ENCODE measurements around the gene TLR7. TPM values are rescaled to one million over a fixed set of nuclear protein-coding genes. Genes with fewer than 3 reads are reported as not detected.

Gene TLR7
- total and polyA plus RNA-seq, 8 donors = 0.05 to 5.1 (median 0.17) TPM

DNA sequence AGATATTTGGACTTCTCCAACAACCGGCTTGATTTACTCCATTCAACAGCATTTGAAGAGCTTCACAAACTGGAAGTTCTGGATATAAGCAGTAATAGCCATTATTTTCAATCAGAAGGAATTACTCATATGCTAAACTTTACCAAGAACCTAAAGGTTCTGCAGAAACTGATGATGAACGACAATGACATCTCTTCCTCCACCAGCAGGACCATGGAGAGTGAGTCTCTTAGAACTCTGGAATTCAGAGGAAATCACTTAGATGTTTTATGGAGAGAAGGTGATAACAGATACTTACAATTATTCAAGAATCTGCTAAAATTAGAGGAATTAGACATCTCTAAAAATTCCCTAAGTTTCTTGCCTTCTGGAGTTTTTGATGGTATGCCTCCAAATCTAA, 20.3 kb downstream of the TLR7 start:
- DNase-seq = no peak
- no peak overlapping the region for H3K27ac ChIP-seq
- TF ChIP-seq, protein P1, sequence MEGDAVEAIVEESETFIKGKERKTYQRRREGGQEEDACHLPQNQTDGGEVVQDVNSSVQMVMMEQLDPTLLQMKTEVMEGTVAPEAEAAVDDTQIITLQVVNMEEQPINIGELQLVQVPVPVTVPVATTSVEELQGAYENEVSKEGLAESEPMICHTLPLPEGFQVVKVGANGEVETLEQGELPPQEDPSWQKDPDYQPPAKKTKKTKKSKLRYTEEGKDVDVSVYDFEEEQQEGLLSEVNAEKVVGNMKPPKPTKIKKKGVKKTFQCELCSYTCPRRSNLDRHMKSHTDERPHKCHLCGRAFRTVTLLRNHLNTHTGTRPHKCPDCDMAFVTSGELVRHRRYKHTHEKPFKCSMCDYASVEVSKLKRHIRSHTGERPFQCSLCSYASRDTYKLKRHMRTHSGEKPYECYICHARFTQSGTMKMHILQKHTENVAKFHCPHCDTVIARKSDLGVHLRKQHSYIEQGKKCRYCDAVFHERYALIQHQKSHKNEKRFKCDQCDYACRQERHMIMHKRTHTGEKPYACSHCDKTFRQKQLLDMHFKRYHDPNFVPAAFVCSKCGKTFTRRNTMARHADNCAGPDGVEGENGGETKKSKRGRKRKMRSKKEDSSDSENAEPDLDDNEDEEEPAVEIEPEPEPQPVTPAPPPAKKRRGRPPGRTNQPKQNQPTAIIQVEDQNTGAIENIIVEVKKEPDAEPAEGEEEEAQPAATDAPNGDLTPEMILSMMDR (IDR thresholded peaks at IDR 0.05) = no peak
- WGBS, 2 donors = 63 to 70% methylated on average over 2 of the region's 2 CpGs
- no peaks in the 10 kb centered on the region for H3K36me3 ChIP-seq
- H3K9me3 ChIP-seq = no peaks in the 10 kb centered on the region
- intact Hi-C loops (cut with DNase I) = no loop called here
- H3K4me3 ChIP-seq = no peak overlapping the region
- no peak for ATAC-seq
- no peaks in the 10 kb centered on the region for H3K4me1 ChIP-seq
- H3K27me3 ChIP-seq = peaks cover 0 to 13% (median 2%) of the 10 kb centered on the region in 4 donors
- no peak for FAIRE-seq

DNA sequence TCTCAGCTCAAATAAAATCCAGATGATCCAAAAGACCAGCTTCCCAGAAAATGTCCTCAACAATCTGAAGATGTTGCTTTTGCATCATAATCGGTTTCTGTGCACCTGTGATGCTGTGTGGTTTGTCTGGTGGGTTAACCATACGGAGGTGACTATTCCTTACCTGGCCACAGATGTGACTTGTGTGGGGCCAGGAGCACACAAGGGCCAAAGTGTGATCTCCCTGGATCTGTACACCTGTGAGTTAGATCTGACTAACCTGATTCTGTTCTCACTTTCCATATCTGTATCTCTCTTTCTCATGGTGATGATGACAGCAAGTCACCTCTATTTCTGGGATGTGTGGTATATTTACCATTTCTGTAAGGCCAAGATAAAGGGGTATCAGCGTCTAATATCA, 20.9 kb downstream of the TLR7 start:
- TF ChIP-seq, protein P1 (IDR thresholded peaks at IDR 0.05) = no peak
- H3K4me3 ChIP-seq = no peak overlapping the region
- H3K27ac ChIP-seq = no peak overlapping the region
- WGBS, 2 donors = 59 to 68% methylated on average over 3 of the region's 3 CpGs
- H3K4me1 ChIP-seq = no peaks in the 10 kb centered on the region
- H3K27me3 ChIP-seq = peaks cover 0 to 13% (median 0%) of the 10 kb centered on the region in 4 donors
- intact Hi-C loops (cut with DNase I) = no loop called here
- DNase-seq (no peak), ATAC-seq (no peak), FAIRE-seq (no peak)
- no peaks in the 10 kb centered on the region for H3K36me3 ChIP-seq
- H3K9me3 ChIP-seq = no peaks in the 10 kb centered on the region

DNA sequence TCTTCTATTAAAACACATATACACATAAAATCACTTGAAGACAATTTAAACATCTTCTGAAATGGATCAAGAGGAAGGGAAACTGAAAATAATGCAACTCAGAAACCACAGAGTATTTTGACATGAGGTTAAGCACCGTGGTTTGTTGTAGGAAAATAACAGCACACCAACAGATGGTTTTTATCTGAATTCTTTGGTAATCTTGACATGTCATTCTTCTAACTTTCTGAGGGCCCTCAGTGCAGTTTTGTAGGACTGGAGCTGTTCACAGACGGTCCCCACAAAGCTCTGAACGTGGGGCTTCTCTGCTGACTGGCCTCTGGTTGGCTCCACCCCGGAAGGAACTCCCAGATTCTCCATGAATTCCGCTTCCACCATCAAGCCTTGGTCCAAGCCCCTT, 23.6 kb downstream of the TLR7 start:
- no peaks in the 10 kb centered on the region for H3K4me1 ChIP-seq
- no peaks in the 10 kb centered on the region for H3K9me3 ChIP-seq
- no peaks in the 10 kb centered on the region for H3K36me3 ChIP-seq
- H3K27me3 ChIP-seq = peaks cover 0 to 6% (median 0%) of the 10 kb centered on the region in 4 donors
- DNase-seq (no peak), FAIRE-seq (no peak), ATAC-seq (no peak)
- H3K27ac ChIP-seq = no peak overlapping the region
- H3K4me3 ChIP-seq = no peak overlapping the region
- WGBS, 2 donors = 51 to 52% methylated on average over 5 of the region's 5 CpGs
- TF ChIP-seq, protein P1 (IDR thresholded peaks at IDR 0.05) = no peak
- intact Hi-C loops (cut with DNase I) = no loop called here

DNA sequence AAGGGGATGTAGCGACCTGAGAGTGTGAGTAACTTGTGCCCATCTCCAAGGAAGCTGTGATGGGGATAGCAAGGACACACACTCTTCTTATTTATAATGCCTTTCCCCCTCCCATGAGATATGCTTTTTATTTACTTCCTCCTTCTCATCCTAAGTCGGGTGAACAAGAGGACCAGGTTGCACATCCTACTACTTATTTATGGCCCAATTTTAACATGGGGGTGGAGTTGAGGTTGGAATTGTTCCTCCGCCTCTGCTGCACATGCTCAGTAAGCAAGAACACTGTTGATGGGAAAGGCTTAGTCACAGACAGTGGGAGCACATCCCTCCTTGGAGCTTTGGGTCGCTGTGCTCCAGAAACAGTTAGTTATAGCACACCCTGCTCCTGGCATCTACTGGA, 24.3 kb downstream of the TLR7 start:
- ATAC-seq (no peak), FAIRE-seq (no peak), DNase-seq (no peak)
- peaks cover 0 to 6% (median 0%) of the 10 kb centered on the region in 4 donors for H3K27me3 ChIP-seq
- H3K9me3 ChIP-seq = no peaks in the 10 kb centered on the region
- TF ChIP-seq, protein P1 (IDR thresholded peaks at IDR 0.05) = no peak
- H3K4me3 ChIP-seq = no peak overlapping the region
- no peak overlapping the region for H3K27ac ChIP-seq
- 67 to 75% methylated on average over 4 of the region's 4 CpGs for WGBS, 2 donors
- H3K36me3 ChIP-seq = no peaks in the 10 kb centered on the region
- H3K4me1 ChIP-seq = no peaks in the 10 kb centered on the region
- intact Hi-C loops (cut with DNase I) = no loop called here

DNA sequence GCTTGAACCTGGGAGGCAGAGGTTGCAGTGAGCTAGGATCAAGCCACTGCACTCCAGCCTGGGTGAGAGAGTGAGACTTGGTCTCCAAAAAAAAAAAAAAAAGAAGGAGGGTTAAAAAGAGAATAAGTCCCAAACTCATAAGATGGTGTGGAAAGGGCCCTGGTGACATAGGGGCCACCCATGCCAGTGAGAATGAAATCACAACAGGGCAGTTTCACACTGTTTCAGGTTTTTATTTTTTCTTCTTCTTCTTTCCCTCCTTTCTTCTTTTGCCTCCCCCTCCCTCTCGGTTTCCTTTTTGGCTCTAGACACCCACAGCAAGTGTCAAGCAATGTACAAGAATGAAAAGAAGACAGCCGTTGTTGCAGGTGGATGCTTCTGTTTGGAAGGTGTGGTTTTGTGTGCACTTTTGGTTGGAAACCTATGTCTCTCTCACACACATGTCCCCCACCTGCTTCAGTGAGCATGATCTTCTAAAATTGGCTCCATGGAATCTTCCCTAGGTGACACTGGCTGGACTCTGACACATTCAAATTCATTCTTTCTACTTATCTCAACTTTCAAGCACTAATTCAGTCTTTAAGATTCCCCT, 25.1 kb downstream of the TLR7 start:
- Histone ChIP-seq H3K27me3 (no peaks in the 10 kb centered on the region), H3K4me3 (no peak overlapping the region), H3K9me3 (no peaks in the 10 kb centered on the region), H3K36me3 (no peaks in the 10 kb centered on the region), H3K4me1 (no peaks in the 10 kb centered on the region), H3K27ac (no peak overlapping the region)
- FAIRE-seq (no peak), ATAC-seq (no peak), DNase-seq (no peak)
- intact Hi-C loops (cut with DNase I) = no loop called here
- TF ChIP-seq, protein P1 (IDR thresholded peaks at IDR 0.05) = no peak
- 26 to 37% methylated on average over 2 of the region's 2 CpGs for WGBS, 2 donors
